Gastroesophageal sphincter (tissue), 3 donors: Measurements from ENCODE around the gene OR6C68.

Experiments
- EP300 ChIP-seq: sonication (generic); formaldehyde crosslinking; IDR thresholded peaks from one replicate; pipeline ENCODE4 v1.6.1; 2017; ENCODE audit warnings: antibody characterized with exemption, mild to moderate bottlenecking
- POLR2A ChIP-seq, 2 donors: fragments of 450-650 bp; IDR thresholded peaks; one replicate each; pipeline ENCODE4 v1.6.1; 2017; ENCODE audit warnings: antibody characterized with exemption in 2 of 2, mild to moderate bottlenecking in 2 of 2, moderate library complexity in 1 of 2
- POLR2AphosphoS5 ChIP-seq: sonication (generic); formaldehyde crosslinking; IDR thresholded peaks from one replicate; pipeline ENCODE4 v1.6.1; 2017; ENCODE audit warnings: antibody characterized with exemption
- TF ChIP-seq, protein P1 (sequence below), 4 experiments: fragments of 200-600 bp in 2 of 4; fragments of 450-650 bp in 2 of 4; sonication (generic) in 1 of 4; IDR thresholded peaks; one replicate each; pipeline ENCODE4 v1.5.1; 2017 to 2019; ENCODE audit warnings: antibody characterized with exemption in 4 of 4, mild to moderate bottlenecking in 2 of 4, moderate library complexity in 2 of 4

DNA sequence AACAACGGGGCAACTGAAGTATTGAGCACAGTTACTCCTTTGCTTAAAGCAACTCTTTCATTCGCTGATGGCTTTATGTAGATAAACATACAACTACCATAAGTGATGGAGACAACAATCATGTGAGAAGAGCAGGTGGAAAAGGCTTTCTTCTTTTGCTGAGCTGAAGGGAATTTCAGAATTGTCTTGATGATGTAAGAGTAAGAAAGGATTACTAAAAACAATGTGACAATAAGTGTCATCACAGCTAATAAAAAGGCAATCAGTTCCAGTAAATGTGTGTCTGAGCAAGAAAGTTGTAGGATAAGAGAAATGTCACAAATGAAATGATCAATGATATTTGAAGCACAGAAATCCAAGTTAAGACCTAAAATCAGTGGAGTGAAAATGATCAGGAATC lies 22.9 kb upstream of the OR6C68 start:
- TF ChIP-seq, protein P1, sequence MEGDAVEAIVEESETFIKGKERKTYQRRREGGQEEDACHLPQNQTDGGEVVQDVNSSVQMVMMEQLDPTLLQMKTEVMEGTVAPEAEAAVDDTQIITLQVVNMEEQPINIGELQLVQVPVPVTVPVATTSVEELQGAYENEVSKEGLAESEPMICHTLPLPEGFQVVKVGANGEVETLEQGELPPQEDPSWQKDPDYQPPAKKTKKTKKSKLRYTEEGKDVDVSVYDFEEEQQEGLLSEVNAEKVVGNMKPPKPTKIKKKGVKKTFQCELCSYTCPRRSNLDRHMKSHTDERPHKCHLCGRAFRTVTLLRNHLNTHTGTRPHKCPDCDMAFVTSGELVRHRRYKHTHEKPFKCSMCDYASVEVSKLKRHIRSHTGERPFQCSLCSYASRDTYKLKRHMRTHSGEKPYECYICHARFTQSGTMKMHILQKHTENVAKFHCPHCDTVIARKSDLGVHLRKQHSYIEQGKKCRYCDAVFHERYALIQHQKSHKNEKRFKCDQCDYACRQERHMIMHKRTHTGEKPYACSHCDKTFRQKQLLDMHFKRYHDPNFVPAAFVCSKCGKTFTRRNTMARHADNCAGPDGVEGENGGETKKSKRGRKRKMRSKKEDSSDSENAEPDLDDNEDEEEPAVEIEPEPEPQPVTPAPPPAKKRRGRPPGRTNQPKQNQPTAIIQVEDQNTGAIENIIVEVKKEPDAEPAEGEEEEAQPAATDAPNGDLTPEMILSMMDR (IDR thresholded peaks at IDR 0.05), result no peak
- TF ChIP-seq POLR2A (IDR thresholded peaks at IDR 0.05) (no peak), POLR2AphosphoS5 (no peak), EP300 (no peak)
